Upper lobe of left lung (tissue), 6 donors: ENCODE results near the gene NUCKS1. TPM values are rescaled to one million over a fixed set of nuclear protein-coding genes. Genes with fewer than 3 reads are reported as not detected.

Experiments used
- ATAC-seq, 2 donors: fragments of 200-7000 bp; cut with Tn5 transposase; one replicate each; pipeline ENCODE4 v1.9.1; 2022; ENCODE audit warnings: mild to moderate bottlenecking in 2 of 2, moderate library complexity in 2 of 2; ENCODE audit not compliant: low FRiP score in 2 of 2
- DNase-seq, 2 donors: peaks; one replicate each; pipeline ENCODE4 v3.0.0-alpha.2; 2019 to 2020
- H3K27ac ChIP-seq, 4 donors: fragments of 200-600 bp; sonication (generic); one replicate each; pipeline ENCODE4 v1.5.1; 2016 to 2019
- H3K27me3 ChIP-seq, 4 donors: fragments of 200-600 bp; sonication (generic); one replicate each; pipeline ENCODE4 v1.5.1; 2017 to 2019
- H3K36me3 ChIP-seq, 4 donors: fragments of 200-600 bp; sonication (generic); one replicate each; pipeline ENCODE4 v1.5.1; 2016 to 2019
- H3K4me1 ChIP-seq, 4 donors: fragments of 200-600 bp; sonication (generic); one replicate each; pipeline ENCODE4 v1.5.1; 2018 to 2019
- H3K4me3 ChIP-seq, 4 donors: fragments of 200-600 bp; sonication (generic); one replicate each; pipeline ENCODE4 v1.5.1; 2017 to 2019; ENCODE audit warnings: mild to moderate bottlenecking in 2 of 4, moderate library complexity in 1 of 4
- H3K9me3 ChIP-seq, 4 donors: fragments of 200-600 bp; sonication (generic); one replicate each; pipeline ENCODE4 v1.5.1; 2018 to 2019
- CTCF ChIP-seq, 6 experiments: fragments of 450-650 bp in 4 of 6; fragments of 200-600 bp in 2 of 6; sonication (generic) in 2 of 6; IDR thresholded peaks; one replicate each; pipeline ENCODE4 v1.5.1; 2016 to 2019; ENCODE audit warnings: antibody characterized with exemption in 6 of 6
- EP300 ChIP-seq, 4 donors: sonication (generic); formaldehyde crosslinking; IDR thresholded peaks; one replicate each; pipeline ENCODE4 v1.5.1; 2017; ENCODE audit warnings: antibody characterized with exemption in 4 of 4, control low read depth in 2 of 4
- POLR2A ChIP-seq, 4 donors: fragments of 450-650 bp; IDR thresholded peaks; one replicate each; pipeline ENCODE4 v1.5.1; 2016 to 2017; ENCODE audit warnings: antibody characterized with exemption in 4 of 4, mild to moderate bottlenecking in 2 of 4
- POLR2AphosphoS5 ChIP-seq, 2 donors: sonication (generic); formaldehyde crosslinking; IDR thresholded peaks; one replicate each; pipeline ENCODE4 v1.5.1; 2017; ENCODE audit warnings: antibody characterized with exemption in 2 of 2
- WGBS, 2 donors: methylation state at CpG; one replicate each; pipeline ENCODE4 v1.1.5; 2017 to 2018; 5-methylcytosine and 5-hydroxymethylcytosine counted together
- total RNA-seq, 6 donors: library from RNA; depleted of rRNA in 4 of 6; stranded (reverse); fragments of >200 nt in 4 of 6; gene quantifications; one replicate each; pipeline versions ENCODE4 v1.1.0 to v1.2.1, GENCODE V29; 2016 to 2021
- donor health status: DM: no; HTN: no; CAD: no; lungs with moderate emphysema.
- donor health status: DM: no; HTN: yes; CAD: no; lungs with severe emphysema.

Gene NUCKS1
- total RNA-seq, 6 donors from 2014 or later, result 65.4 to 182 (median 112) TPM

- H3K9me3 ChIP-seq, result no peaks in the 10 kb centered on the region
- no peak for ATAC-seq
- TF ChIP-seq EP300 (IDR thresholded peaks at IDR 0.05) (no peak), POLR2A (IDR thresholded peaks at IDR 0.05) (no peak)
- H3K4me1 ChIP-seq, result peaks cover 6 to 13% (median 12%) of the 10 kb centered on the region in 4 donors
- DNase-seq, result no peak
- no peaks in the 10 kb centered on the region for H3K27me3 ChIP-seq
- no peak overlapping the region for H3K27ac ChIP-seq
- no peak overlapping the region for H3K4me3 ChIP-seq
- WGBS, 2 donors, result 83 to 93% methylated on average over 2 of the region's 2 CpGs
- H3K36me3 ChIP-seq, result no peaks in the 10 kb centered on the region
Observed at GRCh38 chr1:205772607-205773032, 22.6 kb upstream of the NUCKS1 start.

- H3K27me3 ChIP-seq, result no peaks in the 10 kb centered on the region
- no peak overlapping the region for H3K4me3 ChIP-seq
- H3K9me3 ChIP-seq, result no peaks in the 10 kb centered on the region
- no peaks in the 10 kb centered on the region for H3K36me3 ChIP-seq
- WGBS, 2 donors, result 85 to 87% methylated on average over 4 of the region's 4 CpGs
- no peak for DNase-seq
- TF ChIP-seq CTCF (IDR thresholded peaks at IDR 0.05), result no peak
- TF ChIP-seq POLR2AphosphoS5 (IDR thresholded peaks at IDR 0.05), result no peak
- TF ChIP-seq EP300 (IDR thresholded peaks at IDR 0.05), result no peak
- no peak for TF ChIP-seq POLR2A (IDR thresholded peaks at IDR 0.05)
- ATAC-seq, result no peak
- H3K4me1 ChIP-seq, result peaks cover 6 to 9% (median 7%) of the 10 kb centered on the region in 4 donors
- peak overlapping the region in 1 of 4 donors; percentile 32 for H3K27ac ChIP-seq
Observed at GRCh38 chr1:205770618-205771017, 20.6 kb upstream of the NUCKS1 start.

DNA sequence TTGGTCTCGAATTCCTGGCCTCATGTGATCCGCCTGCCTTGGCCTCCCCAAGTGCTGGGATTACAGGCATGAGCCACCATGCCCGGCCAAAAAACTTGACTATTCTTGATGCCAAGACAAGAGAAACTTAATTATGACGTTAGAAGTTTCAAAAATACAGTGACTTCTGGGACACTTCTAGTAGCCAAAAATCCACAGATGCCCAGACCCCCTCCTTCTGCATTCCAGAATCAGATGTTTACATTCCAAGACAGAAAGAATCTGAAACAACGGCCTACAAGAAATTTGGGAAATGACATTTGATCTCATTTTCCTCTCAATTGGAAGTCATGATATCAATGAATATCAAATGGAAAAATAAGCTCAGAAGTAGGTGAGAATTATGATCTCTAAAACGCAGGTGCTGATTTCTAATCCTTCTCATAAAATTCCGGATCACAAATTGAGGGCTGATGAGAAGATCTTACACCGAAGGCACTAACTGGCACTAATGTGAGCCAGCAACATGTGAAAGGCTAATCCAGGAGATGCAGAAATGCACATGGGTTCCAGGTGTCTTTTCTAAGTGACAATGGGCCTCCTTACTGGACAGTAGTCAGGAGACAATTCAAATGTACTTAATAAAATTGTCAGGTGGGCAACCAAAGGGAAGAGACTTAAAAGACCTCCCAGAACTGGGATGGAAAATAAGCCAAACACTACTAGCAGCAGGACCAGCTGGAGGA is 19.8 kb upstream of the NUCKS1 start:
- WGBS, 2 donors, result 68 to 74% methylated on average over 8 of the region's 8 CpGs
- TF ChIP-seq EP300 (IDR thresholded peaks at IDR 0.05), result no peak
- TF ChIP-seq POLR2A (IDR thresholded peaks at IDR 0.05), result no peak
- no peak for TF ChIP-seq POLR2AphosphoS5 (IDR thresholded peaks at IDR 0.05)
- no peak for TF ChIP-seq CTCF (IDR thresholded peaks at IDR 0.05)
- ATAC-seq (no peak), DNase-seq (no peak)
- Histone ChIP-seq H3K27ac (peak overlapping the region in 1 of 4 donors; percentile 32), H3K36me3 (no peaks in the 10 kb centered on the region), H3K27me3 (no peaks in the 10 kb centered on the region), H3K4me1 (peaks cover 4 to 6% (median 6%) of the 10 kb centered on the region in 4 donors), H3K9me3 (no peaks in the 10 kb centered on the region), H3K4me3 (no peak overlapping the region)

DNA sequence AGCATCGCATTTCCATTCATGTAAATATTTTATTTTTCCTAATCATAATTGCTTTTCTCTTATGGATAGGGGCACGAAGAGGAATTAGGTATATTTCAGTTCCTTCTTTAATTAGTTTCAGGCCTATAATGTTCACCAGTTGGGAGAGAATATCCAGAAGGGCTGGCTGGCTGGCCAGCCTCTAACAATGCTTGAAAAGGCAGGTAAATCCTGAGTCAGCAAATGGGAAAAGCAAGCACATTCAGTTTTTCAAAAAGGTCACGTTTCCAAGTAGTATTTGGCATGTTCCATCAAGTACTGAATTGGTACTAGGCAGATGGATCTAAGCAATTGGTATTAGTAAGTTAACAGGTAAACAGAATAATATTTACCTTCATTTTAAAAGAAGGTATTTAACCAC is 17.3 kb upstream of the NUCKS1 start:
- no peak for DNase-seq
- Histone ChIP-seq H3K9me3 (no peaks in the 10 kb centered on the region), H3K4me1 (no peaks in the 10 kb centered on the region), H3K4me3 (no peak overlapping the region), H3K36me3 (no peaks in the 10 kb centered on the region), H3K27ac (no peak overlapping the region), H3K27me3 (no peaks in the 10 kb centered on the region)
- TF ChIP-seq EP300 (IDR thresholded peaks at IDR 0.05), result no peak
- TF ChIP-seq POLR2A (IDR thresholded peaks at IDR 0.05), result no peak
- TF ChIP-seq CTCF (IDR thresholded peaks at IDR 0.05), result no peak
- no peak for TF ChIP-seq POLR2AphosphoS5 (IDR thresholded peaks at IDR 0.05)
- WGBS, 2 donors, result 79 to 84% methylated on average over 3 of the region's 3 CpGs
- no peak for ATAC-seq

- no peaks in the 10 kb centered on the region for H3K36me3 ChIP-seq
- H3K27ac ChIP-seq, result no peak overlapping the region
- WGBS, 2 donors, result 78 to 95% methylated on average over 3 of the region's 3 CpGs
- no peaks in the 10 kb centered on the region for H3K4me1 ChIP-seq
- ATAC-seq (no peak), DNase-seq (no peak)
- no peaks in the 10 kb centered on the region for H3K9me3 ChIP-seq
- no peaks in the 10 kb centered on the region for H3K27me3 ChIP-seq
- no peak overlapping the region for H3K4me3 ChIP-seq
- TF ChIP-seq CTCF (IDR thresholded peaks at IDR 0.05) (no peak), EP300 (IDR thresholded peaks at IDR 0.05) (no peak), POLR2AphosphoS5 (IDR thresholded peaks at IDR 0.05) (no peak), POLR2A (IDR thresholded peaks at IDR 0.05) (no peak)
Observed at GRCh38 chr1:205766570-205766969, 16.6 kb upstream of the NUCKS1 start.
